ENCODE data around the gene IL1R2. TPM values are rescaled to one million over a fixed set of nuclear protein-coding genes. Genes with fewer than 3 reads are reported as not detected.
A peak's percentile ranks its signal among the peaks of the same experiment; 100 is the strongest.

The IL1R2 gene
- total RNA-seq, 6 donors from 2014 or later: 24.7 to 84.8 (median 60.0) TPM

- no peak for ATAC-seq (ENCODE audit: low FRiP score in 2 of 2)
- Histone ChIP-seq H3K4me3 (no peak overlapping the region), H3K27ac (no peak overlapping the region), H3K4me1 (peaks cover 3 to 15% (median 9%) of the 10 kb centered on the region in 4 donors), H3K9me3 (no peaks in the 10 kb centered on the region), H3K27me3 (no peaks in the 10 kb centered on the region), H3K36me3 (peaks cover 0 to 3% (median 0%) of the 10 kb centered on the region in 4 donors)
- no peak for DNase-seq
- TF ChIP-seq POLR2A (IDR thresholded peaks at IDR 0.05) (no peak), EP300 (IDR thresholded peaks at IDR 0.05) (no peak), CTCF (IDR thresholded peaks at IDR 0.05) (no peak), POLR2AphosphoS5 (IDR thresholded peaks at IDR 0.05) (no peak)
- WGBS, 2 donors: 62 to 79% methylated on average over 2 of the region's 2 CpGs
These were observed 12.8 kb downstream of the IL1R2 start for GRCh38 chr2:102004581-102004980.

DNA sequence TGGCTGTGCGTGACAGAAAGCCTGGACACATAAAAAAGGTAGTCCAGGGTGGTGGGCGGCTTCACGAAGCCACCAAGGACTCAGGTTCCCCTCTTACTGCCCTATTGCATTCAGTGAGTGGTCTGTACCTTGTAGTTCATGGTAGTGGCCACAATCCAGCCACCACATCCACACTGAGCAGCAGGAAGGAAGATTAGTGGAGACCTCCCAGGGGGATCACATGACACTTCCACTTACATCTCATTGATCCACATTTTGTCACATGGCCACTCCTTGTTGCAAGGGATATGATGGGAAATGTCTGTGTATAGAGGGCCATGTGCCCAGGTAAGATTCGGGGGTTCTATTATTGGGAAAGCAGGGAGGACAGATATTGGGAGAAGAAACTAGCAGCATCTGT is 13.7 kb downstream of the IL1R2 start:
- 91% methylated on average over 4 of the region's 4 CpGs for WGBS, 2 donors
- no peaks in the 10 kb centered on the region for H3K9me3 ChIP-seq
- H3K4me1 ChIP-seq: peaks cover 3 to 15% (median 9%) of the 10 kb centered on the region in 4 donors
- H3K4me3 ChIP-seq: no peak overlapping the region
- DNase-seq: no peak
- H3K27ac ChIP-seq: no peak overlapping the region
- no peak for ATAC-seq (ENCODE audit: low FRiP score in 2 of 2)
- TF ChIP-seq POLR2A (IDR thresholded peaks at IDR 0.05): no peak
- no peak for TF ChIP-seq POLR2AphosphoS5 (IDR thresholded peaks at IDR 0.05)
- no peak for TF ChIP-seq CTCF (IDR thresholded peaks at IDR 0.05)
- no peak for TF ChIP-seq EP300 (IDR thresholded peaks at IDR 0.05)
- H3K36me3 ChIP-seq: peaks cover 0 to 3% (median 0%) of the 10 kb centered on the region in 4 donors
- no peaks in the 10 kb centered on the region for H3K27me3 ChIP-seq

GRCh38 chr2:102005989-102006885 is 14.5 kb downstream of the IL1R2 start:
- no peak for TF ChIP-seq POLR2AphosphoS5 (IDR thresholded peaks at IDR 0.05)
- TF ChIP-seq EP300 (IDR thresholded peaks at IDR 0.05): no peak
- peak; percentile 54 to 79 (median 71) for TF ChIP-seq CTCF (IDR thresholded peaks at IDR 0.05)
- TF ChIP-seq POLR2A (IDR thresholded peaks at IDR 0.05): no peak
- peaks cover 3 to 15% (median 9%) of the 10 kb centered on the region in 4 donors for H3K4me1 ChIP-seq
- H3K27ac ChIP-seq: peak overlapping the region in 2 of 4 donors; percentile 2 to 6
- ATAC-seq (ENCODE audit: low FRiP score in 2 of 2): peak; percentile 69 to 81
- 32 to 55% methylated on average over 9 to 15 of the region's 15 CpGs for WGBS, 2 donors
- H3K36me3 ChIP-seq: peaks cover 0 to 3% (median 0%) of the 10 kb centered on the region in 4 donors
- H3K4me3 ChIP-seq: no peak overlapping the region
- DNase-seq: peak in 1 of 2 donors; percentile 44
- H3K27me3 ChIP-seq: no peaks in the 10 kb centered on the region
- H3K9me3 ChIP-seq: no peaks in the 10 kb centered on the region

- TF ChIP-seq CTCF (IDR thresholded peaks at IDR 0.05) (no peak), EP300 (IDR thresholded peaks at IDR 0.05) (no peak), POLR2AphosphoS5 (IDR thresholded peaks at IDR 0.05) (no peak), POLR2A (IDR thresholded peaks at IDR 0.05) (no peak)
- peaks cover 3 to 15% (median 9%) of the 10 kb centered on the region in 4 donors for H3K4me1 ChIP-seq
- WGBS, 2 donors: 76 to 85% methylated on average over 7 to 11 of the region's 11 CpGs
- no peak overlapping the region for H3K4me3 ChIP-seq
- ATAC-seq (ENCODE audit: low FRiP score in 2 of 2) (no peak), DNase-seq (no peak)
- H3K36me3 ChIP-seq: peaks cover 0 to 3% (median 0%) of the 10 kb centered on the region in 4 donors
- H3K27me3 ChIP-seq: no peaks in the 10 kb centered on the region
- no peaks in the 10 kb centered on the region for H3K9me3 ChIP-seq
- peak overlapping the region in 1 of 4 donors; percentile 2 for H3K27ac ChIP-seq
These were observed 15.1 kb downstream of the IL1R2 start for GRCh38 chr2:102006886-102007278.
